PC-9 (cell line): ENCODE measurements around the gene EPHA1.

Experiments used
- EZH2 ChIP-seq: fragments of 200-600 bp; sonication (generic); IDR thresholded peaks from 2 replicates; pipeline ENCODE4 v1.8.0; 2017; ENCODE audit warnings: antibody characterized with exemption, low read depth
- TF ChIP-seq, protein P1 (sequence below): fragments of 200-600 bp; sonication (generic); conservative IDR thresholded peaks from 2 replicates; pipeline ENCODE4 v1.6.1; 2017; ENCODE audit warnings: mixed run types, antibody characterized with exemption, mild to moderate bottlenecking, moderate library complexity

DNA sequence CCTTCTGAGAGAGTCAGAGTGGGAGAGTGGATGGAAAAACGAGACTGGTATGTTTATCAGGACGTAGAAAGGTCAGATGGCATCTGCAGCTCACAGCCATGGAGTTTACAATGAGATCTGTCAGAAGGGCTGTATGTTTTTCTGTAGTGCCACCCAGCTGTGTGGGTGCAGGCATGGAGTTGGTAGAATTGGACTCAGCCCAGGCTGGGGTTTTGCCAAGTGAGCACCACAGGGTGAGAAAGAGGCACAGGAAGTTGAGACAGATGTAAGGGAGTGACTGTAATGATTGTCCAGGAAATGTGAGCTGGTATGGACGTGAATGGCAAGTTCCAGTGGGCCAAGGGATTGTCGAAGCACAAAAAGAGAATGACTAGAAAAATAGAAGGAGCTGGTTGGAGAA, 36.6 kb downstream of the EPHA1 start:
- TF ChIP-seq, protein P1, sequence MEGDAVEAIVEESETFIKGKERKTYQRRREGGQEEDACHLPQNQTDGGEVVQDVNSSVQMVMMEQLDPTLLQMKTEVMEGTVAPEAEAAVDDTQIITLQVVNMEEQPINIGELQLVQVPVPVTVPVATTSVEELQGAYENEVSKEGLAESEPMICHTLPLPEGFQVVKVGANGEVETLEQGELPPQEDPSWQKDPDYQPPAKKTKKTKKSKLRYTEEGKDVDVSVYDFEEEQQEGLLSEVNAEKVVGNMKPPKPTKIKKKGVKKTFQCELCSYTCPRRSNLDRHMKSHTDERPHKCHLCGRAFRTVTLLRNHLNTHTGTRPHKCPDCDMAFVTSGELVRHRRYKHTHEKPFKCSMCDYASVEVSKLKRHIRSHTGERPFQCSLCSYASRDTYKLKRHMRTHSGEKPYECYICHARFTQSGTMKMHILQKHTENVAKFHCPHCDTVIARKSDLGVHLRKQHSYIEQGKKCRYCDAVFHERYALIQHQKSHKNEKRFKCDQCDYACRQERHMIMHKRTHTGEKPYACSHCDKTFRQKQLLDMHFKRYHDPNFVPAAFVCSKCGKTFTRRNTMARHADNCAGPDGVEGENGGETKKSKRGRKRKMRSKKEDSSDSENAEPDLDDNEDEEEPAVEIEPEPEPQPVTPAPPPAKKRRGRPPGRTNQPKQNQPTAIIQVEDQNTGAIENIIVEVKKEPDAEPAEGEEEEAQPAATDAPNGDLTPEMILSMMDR: no peak
- TF ChIP-seq EZH2: no peak
